T-helper 22 cell (primary cell): ENCODE data around the gene JARID2.
A peak's percentile ranks its signal among the peaks of the same experiment; 100 is the strongest.

Experiments
- DNase-seq: peaks from one replicate; pipeline ENCODE4 v3.0.0-alpha.2; 2020; ENCODE audit warnings: low read depth

JARID2 gene

GRCh38 chr6:15245361-15246216, at the start of gene JARID2:
Gene JARID2 (plus strand): TSS chr6:15246069. CDS start chr6:15246540, 471 bp downstream.
- peak; percentile 94 for DNase-seq

- no peak for DNase-seq
Measured at GRCh38 chr6:15200087-15200486, 45.8 kb upstream of the JARID2 start.

GRCh38 chr6:15205321-15205720, 40.5 kb upstream of the JARID2 start:
- DNase-seq: no peak

GRCh38 chr6:15206887-15207286, 39.0 kb upstream of the JARID2 start:
- no peak for DNase-seq

GRCh38 chr6:15207923-15208322, 37.9 kb upstream of the JARID2 start:
- DNase-seq: no peak

GRCh38 chr6:15213838-15214400, 31.9 kb upstream of the JARID2 start:
- DNase-seq: no peak

- DNase-seq: no peak
Measured at GRCh38 chr6:15218401-15218800, 27.5 kb upstream of the JARID2 start.

- no peak for DNase-seq
Measured at GRCh38 chr6:15220062-15220461, 25.8 kb upstream of the JARID2 start.

GRCh38 chr6:15227827-15228318, 18.0 kb upstream of the JARID2 start:
- DNase-seq: no peak

- DNase-seq: no peak
Measured at GRCh38 chr6:15230827-15231226, 15.0 kb upstream of the JARID2 start.

GRCh38 chr6:15232836-15233510, 12.9 kb upstream of the JARID2 start:
- DNase-seq: no peak

GRCh38 chr6:15234068-15234758, 11.7 kb upstream of the JARID2 start:
- DNase-seq: no peak

- no peak for DNase-seq
Measured at GRCh38 chr6:15239616-15240364, 6.1 kb upstream of the JARID2 start.

- DNase-seq: no peak
Measured at GRCh38 chr6:15242503-15242902, 3.4 kb upstream of the JARID2 start.

- no peak for DNase-seq
Measured at GRCh38 chr6:15242937-15243614, 2.8 kb upstream of the JARID2 start.

GRCh38 chr6:15243910-15244619, 1.8 kb upstream of the JARID2 start:
- DNase-seq: no peak

GRCh38 chr6:15244620-15245360, 1.1 kb upstream of the JARID2 start:
- no peak for DNase-seq

GRCh38 chr6:15246217-15246665, 372 bp downstream of the JARID2 start:
- no peak for DNase-seq
